Measurements from ENCODE around the gene SACM1L. TPM values are rescaled to one million over a fixed set of nuclear protein-coding genes. Genes with fewer than 3 reads are reported as not detected.
A peak's percentile ranks its signal among the peaks of the same experiment; 100 is the strongest.

The SACM1L gene
- total RNA-seq, 2 donors from 2014 or later, result 149 to 161 TPM

DNA sequence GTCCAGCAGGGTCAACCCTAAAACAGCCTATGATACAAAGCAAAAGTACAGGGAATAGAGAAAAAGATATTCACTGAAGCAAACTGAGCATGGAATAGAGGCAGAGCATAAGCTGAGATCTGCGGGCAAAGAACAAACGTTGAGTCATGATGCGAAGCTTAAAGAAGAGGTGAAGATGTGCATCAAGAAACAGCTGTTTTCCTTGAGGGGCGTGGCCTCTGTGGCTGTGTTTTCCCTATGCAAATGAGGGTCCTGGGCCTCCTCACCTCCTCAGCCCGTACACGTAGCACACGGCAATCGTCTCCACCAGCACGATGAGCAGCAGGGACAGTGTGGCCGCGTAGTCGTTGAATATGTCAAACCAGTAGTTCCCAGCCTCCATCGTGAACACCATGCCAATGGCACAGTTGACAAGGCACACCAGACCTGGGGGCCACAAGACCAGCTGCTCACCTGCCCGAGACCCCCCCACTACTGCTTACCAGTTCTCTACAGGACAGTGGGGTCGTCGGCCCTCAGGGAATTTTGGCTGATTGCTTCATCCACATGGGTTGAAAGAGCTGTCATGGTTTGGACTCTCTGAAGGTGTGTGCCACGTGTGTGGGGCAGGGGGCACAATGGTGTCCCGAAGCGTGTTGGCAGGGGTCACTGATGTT lies 73.6 kb downstream of the SACM1L start:
- Histone ChIP-seq H3K36me3 (ENCODE audit: control insufficient read depth, insufficient read depth, low read length) (no peaks in the 10 kb centered on the region), H3K9me3 (ENCODE audit: control insufficient read depth, low read length) (peaks cover 14% of the 10 kb centered on the region), H3K4me1 (ENCODE audit: control insufficient read depth, insufficient read depth, low read length) (no peaks in the 10 kb centered on the region), H3K27ac (ENCODE audit: low read depth, low read length) (no peak overlapping the region), H3K4me3 (ENCODE audit: low read length) (no peak overlapping the region), H3K9ac (ENCODE audit: extremely low read depth, low read length, poor library complexity, severe bottlenecking) (no peak overlapping the region), H3K27me3 (ENCODE audit: control insufficient read depth, insufficient read depth, low read length, poor library complexity, severe bottlenecking) (no peaks in the 10 kb centered on the region)
- Mint-ChIP-seq H3K27ac (no peak overlapping the region), H3K4me3 (no peak overlapping the region), H3K36me3 (ENCODE audit: low read depth) (no peaks in the 10 kb centered on the region), H3K9me3 (peaks cover 11% of the 10 kb centered on the region), H3K27me3 (ENCODE audit: insufficient read depth) (no peaks in the 10 kb centered on the region), H3K4me1 (peaks cover 8% of the 10 kb centered on the region)
- TF ChIP-seq, protein P1, sequence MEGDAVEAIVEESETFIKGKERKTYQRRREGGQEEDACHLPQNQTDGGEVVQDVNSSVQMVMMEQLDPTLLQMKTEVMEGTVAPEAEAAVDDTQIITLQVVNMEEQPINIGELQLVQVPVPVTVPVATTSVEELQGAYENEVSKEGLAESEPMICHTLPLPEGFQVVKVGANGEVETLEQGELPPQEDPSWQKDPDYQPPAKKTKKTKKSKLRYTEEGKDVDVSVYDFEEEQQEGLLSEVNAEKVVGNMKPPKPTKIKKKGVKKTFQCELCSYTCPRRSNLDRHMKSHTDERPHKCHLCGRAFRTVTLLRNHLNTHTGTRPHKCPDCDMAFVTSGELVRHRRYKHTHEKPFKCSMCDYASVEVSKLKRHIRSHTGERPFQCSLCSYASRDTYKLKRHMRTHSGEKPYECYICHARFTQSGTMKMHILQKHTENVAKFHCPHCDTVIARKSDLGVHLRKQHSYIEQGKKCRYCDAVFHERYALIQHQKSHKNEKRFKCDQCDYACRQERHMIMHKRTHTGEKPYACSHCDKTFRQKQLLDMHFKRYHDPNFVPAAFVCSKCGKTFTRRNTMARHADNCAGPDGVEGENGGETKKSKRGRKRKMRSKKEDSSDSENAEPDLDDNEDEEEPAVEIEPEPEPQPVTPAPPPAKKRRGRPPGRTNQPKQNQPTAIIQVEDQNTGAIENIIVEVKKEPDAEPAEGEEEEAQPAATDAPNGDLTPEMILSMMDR (conservative IDR thresholded peaks at IDR 0.05), result no peak
- peak; percentile 43 for DNase-seq
- 88 to 90% methylated on average over 13 to 19 of the region's 19 CpGs for WGBS, 2 experiments (ENCODE audit: insufficient coverage in 1 of 2, insufficient read length in 1 of 2)

DNA sequence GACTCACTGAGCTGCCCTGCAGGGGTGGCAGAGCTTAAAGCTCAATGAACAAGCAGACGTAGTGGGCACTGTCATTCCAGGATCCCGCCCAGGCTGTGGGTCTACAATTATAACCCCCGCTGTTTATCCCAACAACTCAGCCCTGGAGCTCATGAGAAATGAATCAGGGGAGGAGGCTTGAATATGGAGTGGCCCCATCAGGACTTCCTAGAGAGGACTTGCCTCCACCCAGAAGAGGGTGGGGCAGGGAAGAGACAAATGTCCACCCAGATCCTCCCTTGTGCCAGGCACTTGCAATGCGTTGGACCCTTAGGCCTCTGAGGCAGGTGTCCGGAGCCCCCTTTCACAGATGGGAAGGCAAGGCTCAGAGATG lies 74.1 kb downstream of the SACM1L start:
- peaks cover 3% of the 10 kb centered on the region for H3K4me1 Mint-ChIP-seq
- H3K27me3 Mint-ChIP-seq (ENCODE audit: insufficient read depth), result no peaks in the 10 kb centered on the region
- Histone ChIP-seq H3K27ac (ENCODE audit: low read depth, low read length) (no peak overlapping the region), H3K9me3 (ENCODE audit: control insufficient read depth, low read length) (peaks cover 19% of the 10 kb centered on the region), H3K27me3 (ENCODE audit: control insufficient read depth, insufficient read depth, low read length, poor library complexity, severe bottlenecking) (no peaks in the 10 kb centered on the region), H3K4me1 (ENCODE audit: control insufficient read depth, insufficient read depth, low read length) (no peaks in the 10 kb centered on the region), H3K9ac (ENCODE audit: extremely low read depth, low read length, poor library complexity, severe bottlenecking) (no peak overlapping the region), H3K36me3 (ENCODE audit: control insufficient read depth, insufficient read depth, low read length) (no peaks in the 10 kb centered on the region), H3K4me3 (ENCODE audit: low read length) (no peak overlapping the region)
- H3K9me3 Mint-ChIP-seq, result peaks cover 13% of the 10 kb centered on the region
- no peaks in the 10 kb centered on the region for H3K36me3 Mint-ChIP-seq (ENCODE audit: low read depth)
- TF ChIP-seq, protein P1 (conservative IDR thresholded peaks at IDR 0.05), result no peak
- WGBS, 2 experiments (ENCODE audit: insufficient coverage in 1 of 2, insufficient read length in 1 of 2), result 95 to 98% methylated on average over 5 of the region's 5 CpGs
- H3K4me3 Mint-ChIP-seq, result no peak overlapping the region
- no peak overlapping the region for H3K27ac Mint-ChIP-seq
- peak; percentile 24 for DNase-seq

DNA sequence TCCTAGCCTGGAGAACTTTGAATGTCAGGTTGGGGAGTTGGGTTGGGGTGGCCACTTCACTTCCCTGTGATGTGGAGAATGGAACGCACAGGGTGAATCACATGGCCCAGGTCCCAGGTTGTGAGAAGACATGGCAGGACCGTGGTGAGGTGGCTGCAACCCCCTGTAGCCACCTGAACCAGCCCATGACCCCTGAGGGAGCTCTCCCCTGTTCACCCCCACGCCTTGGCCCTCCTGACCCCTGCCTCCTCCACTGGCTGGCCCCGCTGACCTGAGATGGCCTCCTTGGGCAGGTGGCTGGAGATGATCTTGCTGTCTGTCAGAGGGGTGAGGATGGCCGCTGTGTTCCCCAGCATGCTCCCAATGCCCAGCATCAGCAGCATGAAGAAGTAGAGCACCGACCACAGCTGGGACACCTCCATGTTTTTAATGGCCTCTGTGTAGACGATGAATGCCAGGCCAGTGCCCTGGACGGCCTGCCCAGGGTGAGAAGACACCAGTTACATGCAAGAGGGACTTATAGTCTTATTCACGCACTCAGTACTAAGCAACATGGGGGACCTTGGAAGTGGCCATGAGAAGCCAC lies 76.2 kb downstream of the SACM1L start:
- no peak overlapping the region for H3K27ac Mint-ChIP-seq
- H3K36me3 Mint-ChIP-seq (ENCODE audit: low read depth), result no peaks in the 10 kb centered on the region
- Histone ChIP-seq H3K27ac (ENCODE audit: low read depth, low read length) (no peak overlapping the region), H3K9me3 (ENCODE audit: control insufficient read depth, low read length) (peaks cover 21% of the 10 kb centered on the region), H3K4me1 (ENCODE audit: control insufficient read depth, insufficient read depth, low read length) (no peaks in the 10 kb centered on the region), H3K27me3 (ENCODE audit: control insufficient read depth, insufficient read depth, low read length, poor library complexity, severe bottlenecking) (no peaks in the 10 kb centered on the region), H3K9ac (ENCODE audit: extremely low read depth, low read length, poor library complexity, severe bottlenecking) (no peak overlapping the region), H3K36me3 (ENCODE audit: control insufficient read depth, insufficient read depth, low read length) (no peaks in the 10 kb centered on the region), H3K4me3 (ENCODE audit: low read length) (no peak overlapping the region)
- peak; percentile 11 for DNase-seq
- WGBS, 2 experiments (ENCODE audit: insufficient coverage in 1 of 2, insufficient read length in 1 of 2), result 93 to 100% methylated on average over 5 to 9 of the region's 9 CpGs
- H3K9me3 Mint-ChIP-seq, result peaks cover 13% of the 10 kb centered on the region
- TF ChIP-seq, protein P1 (conservative IDR thresholded peaks at IDR 0.05), result no peak
- H3K27me3 Mint-ChIP-seq (ENCODE audit: insufficient read depth), result peaks cover 7% of the 10 kb centered on the region
- H3K4me3 Mint-ChIP-seq, result no peak overlapping the region
- peaks cover 3% of the 10 kb centered on the region for H3K4me1 Mint-ChIP-seq

All from endodermal cell (in vitro differentiated cells).